Measurements from ENCODE around the gene EXOC3. TPM values are rescaled to one million over a fixed set of nuclear protein-coding genes. Genes with fewer than 3 reads are reported as not detected.
"Not testable (repeated sequence)": the region's sequence is repeated elsewhere in the genome, so short reads cannot be mapped to it uniquely, and the experiment has no call there.

Gene EXOC3
- total RNA-seq, 4 donors from 2014 or later = 49.5 to 87.5 (median 59.0) TPM

DNA sequence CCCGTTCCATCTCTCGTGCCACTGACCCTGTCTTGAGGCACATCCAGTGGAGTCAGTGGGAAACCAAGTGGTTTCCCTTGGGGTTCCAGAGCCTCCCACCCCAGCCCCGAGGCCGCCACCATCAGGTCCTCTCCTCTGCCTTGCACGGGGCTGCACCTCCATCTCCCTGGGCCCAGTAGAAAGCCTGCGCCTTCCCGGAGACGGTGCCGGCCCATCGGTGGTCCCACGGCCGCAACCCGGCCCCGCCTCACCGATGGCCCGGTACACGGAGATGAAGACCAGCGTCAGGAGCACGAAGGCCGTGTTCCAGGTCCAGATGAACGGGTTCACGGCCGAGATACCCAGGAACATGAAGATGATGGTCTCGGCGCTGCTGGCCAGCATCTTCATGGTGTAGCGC, 40.0 kb downstream of the EXOC3 start:
- DNase-seq (ENCODE audit: low spot score in 2 of 2) = no peak
- no peak overlapping the region for H3K4me3 ChIP-seq (ENCODE audit: low read depth, poor library complexity, severe bottlenecking)
- 89 to 95% methylated on average over 26 of the region's 26 CpGs for WGBS, 2 donors
- intact Hi-C loops (cut with DNase I; ENCODE audit: low total_unique reads) = no loop called here
- no peak for TF ChIP-seq POLR2A (IDR thresholded peaks at IDR 0.05)
- TF ChIP-seq, protein P1, sequence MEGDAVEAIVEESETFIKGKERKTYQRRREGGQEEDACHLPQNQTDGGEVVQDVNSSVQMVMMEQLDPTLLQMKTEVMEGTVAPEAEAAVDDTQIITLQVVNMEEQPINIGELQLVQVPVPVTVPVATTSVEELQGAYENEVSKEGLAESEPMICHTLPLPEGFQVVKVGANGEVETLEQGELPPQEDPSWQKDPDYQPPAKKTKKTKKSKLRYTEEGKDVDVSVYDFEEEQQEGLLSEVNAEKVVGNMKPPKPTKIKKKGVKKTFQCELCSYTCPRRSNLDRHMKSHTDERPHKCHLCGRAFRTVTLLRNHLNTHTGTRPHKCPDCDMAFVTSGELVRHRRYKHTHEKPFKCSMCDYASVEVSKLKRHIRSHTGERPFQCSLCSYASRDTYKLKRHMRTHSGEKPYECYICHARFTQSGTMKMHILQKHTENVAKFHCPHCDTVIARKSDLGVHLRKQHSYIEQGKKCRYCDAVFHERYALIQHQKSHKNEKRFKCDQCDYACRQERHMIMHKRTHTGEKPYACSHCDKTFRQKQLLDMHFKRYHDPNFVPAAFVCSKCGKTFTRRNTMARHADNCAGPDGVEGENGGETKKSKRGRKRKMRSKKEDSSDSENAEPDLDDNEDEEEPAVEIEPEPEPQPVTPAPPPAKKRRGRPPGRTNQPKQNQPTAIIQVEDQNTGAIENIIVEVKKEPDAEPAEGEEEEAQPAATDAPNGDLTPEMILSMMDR (IDR thresholded peaks at IDR 0.05) = no peak

DNA sequence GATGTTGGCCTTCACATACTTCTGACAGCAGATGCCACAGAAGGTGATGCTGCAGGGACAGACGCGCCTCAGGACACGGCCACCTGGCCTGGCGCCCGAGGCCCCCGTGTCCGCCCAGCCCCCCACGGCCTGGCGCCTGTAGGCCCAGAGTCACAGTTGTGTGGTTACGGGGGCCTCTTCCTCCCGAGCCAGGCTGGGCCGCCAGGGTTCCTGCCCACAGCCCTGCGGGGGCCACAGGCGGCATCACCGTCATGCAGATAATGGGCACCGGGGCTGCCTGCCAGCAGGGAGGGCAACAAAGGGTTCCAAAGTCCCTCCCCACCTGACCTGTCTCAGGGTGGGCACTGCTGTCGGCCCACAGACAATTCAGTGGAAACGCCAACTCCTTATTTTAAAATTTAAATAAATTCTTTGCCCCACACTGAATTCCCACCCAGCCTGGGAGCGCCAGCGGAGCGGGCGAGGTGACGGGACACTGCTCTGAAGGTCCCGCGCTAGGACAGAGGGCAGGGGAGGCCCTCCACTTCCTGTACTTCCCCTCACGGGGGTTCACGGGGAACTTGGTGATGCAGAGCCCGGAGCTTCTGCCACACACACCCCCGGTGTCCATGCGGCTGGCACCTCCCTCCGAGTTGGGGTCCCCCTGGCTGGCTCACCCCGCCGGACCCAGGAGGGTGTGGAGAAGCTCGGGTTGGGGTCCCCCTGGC, 40.6 kb downstream of the EXOC3 start:
- 83 to 86% methylated on average over 22 to 23 of the region's 34 CpGs for WGBS, 2 donors
- no peak for TF ChIP-seq POLR2A (IDR thresholded peaks at IDR 0.05)
- TF ChIP-seq, protein P1 (IDR thresholded peaks at IDR 0.05) = no peak
- H3K4me3 ChIP-seq (ENCODE audit: low read depth, poor library complexity, severe bottlenecking) = no peak overlapping the region
- intact Hi-C loops (cut with DNase I; ENCODE audit: low total_unique reads) = no loop called here
- DNase-seq (ENCODE audit: low spot score in 2 of 2) = no peak

DNA sequence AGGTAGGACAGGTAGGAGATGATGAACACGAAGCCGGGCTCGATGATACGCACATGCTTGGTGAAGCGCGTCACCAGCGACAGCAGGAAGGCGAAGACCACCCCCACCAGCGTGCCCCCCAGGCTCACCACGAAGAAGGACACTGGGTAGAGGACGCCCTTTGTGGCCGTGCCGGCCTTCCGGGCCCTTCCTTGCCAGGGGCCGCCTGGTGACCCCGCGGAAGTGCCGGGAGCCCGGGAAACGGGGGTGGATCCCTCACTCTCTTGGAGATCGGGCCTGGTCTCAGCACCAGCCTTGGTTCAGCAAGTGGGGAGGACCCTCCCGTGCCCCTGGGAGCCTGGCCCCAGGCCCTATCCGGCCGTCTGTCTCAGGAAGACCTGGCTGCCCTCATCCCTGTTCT, 41.6 kb downstream of the EXOC3 start:
- WGBS, 2 donors = 91 to 96% methylated on average over 22 to 23 of the region's 24 CpGs
- TF ChIP-seq POLR2A (IDR thresholded peaks at IDR 0.05) = no peak
- TF ChIP-seq, protein P1 (IDR thresholded peaks at IDR 0.05) = no peak
- DNase-seq (ENCODE audit: low spot score in 2 of 2) = no peak
- intact Hi-C loops (cut with DNase I; ENCODE audit: low total_unique reads) = no loop called here
- H3K4me3 ChIP-seq (ENCODE audit: low read depth, poor library complexity, severe bottlenecking) = no peak overlapping the region

DNA sequence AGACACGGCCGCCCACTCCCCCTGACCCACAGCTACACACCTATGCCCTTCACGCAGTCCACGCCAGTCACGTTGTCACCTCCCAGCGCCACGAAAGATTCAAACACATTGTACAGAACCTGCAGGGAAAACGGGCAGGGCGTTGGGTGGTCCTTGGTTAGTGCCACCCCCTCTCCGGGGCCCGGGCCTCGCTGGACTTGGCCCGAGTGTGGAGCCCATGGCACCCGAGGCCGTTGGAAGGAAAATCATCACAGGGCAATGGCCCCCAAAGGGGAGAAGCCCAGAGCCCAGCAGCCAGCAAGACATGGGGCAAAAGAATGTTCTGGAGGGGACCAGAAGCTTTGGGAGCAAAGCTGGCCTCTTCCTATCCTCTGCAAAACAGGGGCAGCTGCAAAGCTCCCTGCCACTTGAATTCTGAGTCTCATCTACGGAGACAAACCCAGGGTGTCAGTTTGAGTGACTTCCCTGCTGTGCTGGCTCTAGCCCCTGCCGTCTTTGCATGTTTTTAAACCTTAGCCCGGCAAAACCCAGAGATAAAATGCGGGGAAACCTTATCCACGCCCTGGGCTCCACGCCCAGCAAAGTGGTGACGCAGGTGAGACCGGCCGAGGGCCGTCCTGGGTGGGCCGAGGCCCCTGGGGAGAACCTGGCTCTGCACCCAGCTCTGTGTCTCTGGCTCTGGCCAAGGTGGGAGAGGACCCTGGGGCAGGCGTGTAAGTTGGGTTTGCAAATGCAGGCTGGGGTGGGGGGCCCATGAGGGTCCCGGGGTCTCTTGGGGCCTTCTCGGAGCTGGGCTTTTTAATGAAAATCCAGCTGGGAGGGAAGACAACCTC, 42.4 kb downstream of the EXOC3 start:
- 57 to 70% methylated on average over 29 of the region's 29 CpGs for WGBS, 2 donors
- TF ChIP-seq POLR2A (IDR thresholded peaks at IDR 0.05) = no peak
- TF ChIP-seq, protein P1 (IDR thresholded peaks at IDR 0.05) = no peak
- no peak overlapping the region for H3K4me3 ChIP-seq (ENCODE audit: low read depth, poor library complexity, severe bottlenecking)

DNA sequence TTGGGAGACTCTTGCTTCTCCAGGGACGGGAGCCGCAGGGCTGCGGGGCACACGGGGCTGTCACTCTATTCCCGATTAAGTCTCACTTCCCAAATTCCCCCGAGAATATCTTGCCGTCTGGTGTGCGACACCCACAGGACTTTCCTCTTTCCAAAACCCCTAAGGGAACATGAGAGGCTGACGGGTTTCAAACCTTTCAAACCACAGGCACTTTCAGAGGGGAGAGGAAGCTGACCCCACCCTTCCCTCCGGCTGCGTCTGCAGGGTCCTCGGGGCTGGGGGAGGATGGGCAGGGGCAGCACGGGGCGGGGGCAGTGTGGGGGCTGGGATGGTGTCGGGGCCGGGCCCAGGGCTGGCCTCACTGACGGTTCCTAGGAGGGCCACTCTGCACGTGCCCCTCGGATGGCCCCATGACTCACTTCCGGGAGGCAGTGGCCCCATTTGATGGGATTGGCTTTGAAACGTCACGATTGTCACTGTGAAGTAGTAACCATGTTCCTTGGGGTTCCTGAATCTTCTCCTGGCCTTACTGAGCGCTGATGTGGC, 43.0 kb downstream of the EXOC3 start:
- no peak overlapping the region for H3K4me3 ChIP-seq (ENCODE audit: low read depth, poor library complexity, severe bottlenecking)
- intact Hi-C loops (cut with DNase I; ENCODE audit: low total_unique reads) = no loop called here
- WGBS, 2 donors = 22 to 23% methylated on average over 19 to 20 of the region's 23 CpGs
- TF ChIP-seq, protein P1 (IDR thresholded peaks at IDR 0.05) = no peak
- TF ChIP-seq POLR2A (IDR thresholded peaks at IDR 0.05) = no peak
- no peak for DNase-seq (ENCODE audit: low spot score in 2 of 2)

More for the DNA sequence above, 42.4 kb downstream of the EXOC3 start:
- DNase-seq (ENCODE audit: low spot score in 2 of 2) = no peak
- intact Hi-C loops (cut with DNase I; ENCODE audit: low total_unique reads) = no loop called here

DNA sequence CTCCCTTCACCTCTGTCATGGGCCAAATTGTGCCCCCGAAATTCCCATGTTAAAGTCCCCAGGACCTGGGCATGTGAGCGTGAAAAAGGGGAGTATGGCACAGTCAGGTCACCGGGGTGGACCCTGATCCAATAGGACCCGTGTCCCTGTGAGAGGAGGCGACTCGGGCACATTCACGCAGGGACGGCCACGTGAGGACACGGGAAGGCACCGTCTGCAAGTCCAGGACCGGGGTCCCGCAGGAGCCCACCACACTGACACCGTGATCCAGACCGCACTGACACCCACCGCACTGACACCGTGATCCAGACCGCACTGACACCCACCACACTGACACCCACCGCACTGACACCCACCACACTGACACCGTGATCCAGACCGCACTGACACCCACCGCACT, 43.6 kb downstream of the EXOC3 start:
- 90 to 95% methylated on average over 16 to 22 of the region's 22 CpGs for WGBS, 2 donors
- DNase-seq (ENCODE audit: low spot score in 2 of 2); intact Hi-C loops (cut with DNase I; ENCODE audit: low total_unique reads); H3K4me3 ChIP-seq (ENCODE audit: low read depth, poor library complexity, severe bottlenecking): not testable (repeated sequence)
